ENCODE results near the gene TMEM52. TPM values are rescaled to one million over a fixed set of nuclear protein-coding genes. Genes with fewer than 3 reads are reported as not detected.

Gene TMEM52
- total and polyA plus RNA-seq, 2 of the 13 experiments (the other 11 are each of a cell fraction or from before 2014, with no cell fraction given): 13.2 to 18.7 TPM

GRCh38 chr1:1959840-1960479 lies 40.9 kb upstream of the TMEM52 start (continued):
- TF ChIP-seq, protein P1, sequence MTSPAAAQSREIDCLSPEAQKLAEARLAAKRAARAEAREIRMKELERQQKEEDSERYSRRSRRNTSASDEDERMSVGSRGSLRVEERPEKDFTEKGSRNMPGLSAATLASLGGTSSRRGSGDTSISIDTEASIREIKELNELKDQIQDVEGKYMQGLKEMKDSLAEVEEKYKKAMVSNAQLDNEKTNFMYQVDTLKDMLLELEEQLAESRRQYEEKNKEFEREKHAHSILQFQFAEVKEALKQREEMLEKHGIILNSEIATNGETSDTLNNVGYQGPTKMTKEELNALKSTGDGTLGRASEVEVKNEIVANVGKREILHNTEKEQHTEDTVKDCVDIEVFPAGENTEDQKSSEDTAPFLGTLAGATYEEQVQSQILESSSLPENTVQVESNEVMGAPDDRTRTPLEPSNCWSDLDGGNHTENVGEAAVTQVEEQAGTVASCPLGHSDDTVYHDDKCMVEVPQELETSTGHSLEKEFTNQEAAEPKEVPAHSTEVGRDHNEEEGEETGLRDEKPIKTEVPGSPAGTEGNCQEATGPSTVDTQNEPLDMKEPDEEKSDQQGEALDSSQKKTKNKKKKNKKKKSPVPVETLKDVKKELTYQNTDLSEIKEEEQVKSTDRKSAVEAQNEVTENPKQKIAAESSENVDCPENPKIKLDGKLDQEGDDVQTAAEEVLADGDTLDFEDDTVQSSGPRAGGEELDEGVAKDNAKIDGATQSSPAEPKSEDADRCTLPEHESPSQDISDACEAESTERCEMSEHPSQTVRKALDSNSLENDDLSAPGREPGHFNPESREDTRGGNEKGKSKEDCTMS (CRISPR knock-in tag; conservative IDR thresholded peaks at IDR 0.05): no peak
- TF ChIP-seq ZMYM2 (CRISPR knock-in tag; IDR thresholded peaks at IDR 0.05) (peak; percentile 80), MXD3 (CRISPR knock-in tag; IDR thresholded peaks at IDR 0.05) (no peak), NCOR1 (IDR thresholded peaks at IDR 0.05; ENCODE audit: borderline replicate concordance, low read length) (no peak), SOX13 (IDR thresholded peaks at IDR 0.05) (0 out of 2 replicates have a peak, but pooled peaks have one; percentile 17), SOX13 (CRISPR knock-in tag; conservative IDR thresholded peaks at IDR 0.05 in 1 of 2, IDR thresholded peaks at IDR 0.05 in 1 of 2) (peak in 1 of 2 experiments; percentile 16; a peak in 1 of 4 replicates), CHD4 (IDR thresholded peaks at IDR 0.05; ENCODE audit: borderline replicate concordance, low read length) (no peak), ZNF44 (CRISPR knock-in tag; IDR thresholded peaks at IDR 0.05) (no peak), SP4 (CRISPR knock-in tag; IDR thresholded peaks at IDR 0.05) (peak; percentile 64), SIX4 (CRISPR knock-in tag; IDR thresholded peaks at IDR 0.05) (no peak), ZNF790 (CRISPR knock-in tag; IDR thresholded peaks at IDR 0.05; ENCODE audit: borderline replicate concordance) (no peak), ZNF431 (CRISPR knock-in tag; IDR thresholded peaks at IDR 0.05; ENCODE audit: borderline replicate concordance, low read depth) (no peak), ZFP62 (CRISPR knock-in tag; IDR thresholded peaks at IDR 0.05) (0 out of 2 replicates have a peak, but pooled peaks have one; percentile 51), ZFP36L2 (CRISPR knock-in tag; IDR thresholded peaks at IDR 0.05) (no peak), RAD51 (IDR thresholded peaks at IDR 0.05; ENCODE audit: borderline replicate concordance) (no peak), ZNF562 (CRISPR knock-in tag; IDR thresholded peaks at IDR 0.05; ENCODE audit: borderline replicate concordance) (no peak), ZNF230 (CRISPR knock-in tag; IDR thresholded peaks at IDR 0.05) (no peak), U2AF2 (IDR thresholded peaks at IDR 0.05; ENCODE audit: low read depth, low read length) (no peak), THAP11 (CRISPR knock-in tag; IDR thresholded peaks at IDR 0.05) (0 out of 2 replicates have a peak, but pooled peaks have one; percentile 35), TBX3 (IDR thresholded peaks at IDR 0.05; ENCODE audit: borderline replicate concordance) (peak; percentile 93), ELF1 (CRISPR knock-in tag; IDR thresholded peaks at IDR 0.05) (0 out of 2 replicates have a peak, but pooled peaks have one; percentile 39)
- TF ChIP-seq, protein P2, sequence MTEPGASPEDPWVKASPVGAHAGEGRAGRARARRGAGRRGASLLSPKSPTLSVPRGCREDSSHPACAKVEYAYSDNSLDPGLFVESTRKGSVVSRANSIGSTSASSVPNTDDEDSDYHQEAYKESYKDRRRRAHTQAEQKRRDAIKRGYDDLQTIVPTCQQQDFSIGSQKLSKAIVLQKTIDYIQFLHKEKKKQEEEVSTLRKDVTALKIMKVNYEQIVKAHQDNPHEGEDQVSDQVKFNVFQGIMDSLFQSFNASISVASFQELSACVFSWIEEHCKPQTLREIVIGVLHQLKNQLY (CRISPR knock-in tag; IDR thresholded peaks at IDR 0.05): no peak
- TF ChIP-seq, protein P3, sequence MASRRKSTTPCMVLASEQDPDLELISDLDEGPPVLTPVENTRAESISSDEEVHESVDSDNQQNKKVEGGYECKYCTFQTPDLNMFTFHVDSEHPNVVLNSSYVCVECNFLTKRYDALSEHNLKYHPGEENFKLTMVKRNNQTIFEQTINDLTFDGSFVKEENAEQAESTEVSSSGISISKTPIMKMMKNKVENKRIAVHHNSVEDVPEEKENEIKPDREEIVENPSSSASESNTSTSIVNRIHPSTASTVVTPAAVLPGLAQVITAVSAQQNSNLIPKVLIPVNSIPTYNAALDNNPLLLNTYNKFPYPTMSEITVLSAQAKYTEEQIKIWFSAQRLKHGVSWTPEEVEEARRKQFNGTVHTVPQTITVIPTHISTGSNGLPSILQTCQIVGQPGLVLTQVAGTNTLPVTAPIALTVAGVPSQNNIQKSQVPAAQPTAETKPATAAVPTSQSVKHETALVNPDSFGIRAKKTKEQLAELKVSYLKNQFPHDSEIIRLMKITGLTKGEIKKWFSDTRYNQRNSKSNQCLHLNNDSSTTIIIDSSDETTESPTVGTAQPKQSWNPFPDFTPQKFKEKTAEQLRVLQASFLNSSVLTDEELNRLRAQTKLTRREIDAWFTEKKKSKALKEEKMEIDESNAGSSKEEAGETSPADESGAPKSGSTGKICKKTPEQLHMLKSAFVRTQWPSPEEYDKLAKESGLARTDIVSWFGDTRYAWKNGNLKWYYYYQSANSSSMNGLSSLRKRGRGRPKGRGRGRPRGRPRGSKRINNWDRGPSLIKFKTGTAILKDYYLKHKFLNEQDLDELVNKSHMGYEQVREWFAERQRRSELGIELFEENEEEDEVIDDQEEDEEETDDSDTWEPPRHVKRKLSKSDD (CRISPR knock-in tag; IDR thresholded peaks at IDR 0.05; ENCODE audit: low read depth): peak; percentile 42; the same call in 1 of the 2 replicates
- TF ChIP-seq, protein P4, sequence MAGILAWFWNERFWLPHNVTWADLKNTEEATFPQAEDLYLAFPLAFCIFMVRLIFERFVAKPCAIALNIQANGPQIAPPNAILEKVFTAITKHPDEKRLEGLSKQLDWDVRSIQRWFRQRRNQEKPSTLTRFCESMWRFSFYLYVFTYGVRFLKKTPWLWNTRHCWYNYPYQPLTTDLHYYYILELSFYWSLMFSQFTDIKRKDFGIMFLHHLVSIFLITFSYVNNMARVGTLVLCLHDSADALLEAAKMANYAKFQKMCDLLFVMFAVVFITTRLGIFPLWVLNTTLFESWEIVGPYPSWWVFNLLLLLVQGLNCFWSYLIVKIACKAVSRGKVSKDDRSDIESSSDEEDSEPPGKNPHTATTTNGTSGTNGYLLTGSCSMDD (CRISPR knock-in tag; IDR thresholded peaks at IDR 0.05): no peak
